ENCODE data around the gene CES3. TPM values are rescaled to one million over a fixed set of nuclear protein-coding genes. Genes with fewer than 3 reads are reported as not detected.
"Not testable (repeated sequence)": the region's sequence is repeated elsewhere in the genome, so short reads cannot be mapped to it uniquely, and the experiment has no call there.

CES3 gene
- total RNA-seq, 4 donors from 2014 or later = 1.5 to 7.1 (median 3.6) TPM

DNA sequence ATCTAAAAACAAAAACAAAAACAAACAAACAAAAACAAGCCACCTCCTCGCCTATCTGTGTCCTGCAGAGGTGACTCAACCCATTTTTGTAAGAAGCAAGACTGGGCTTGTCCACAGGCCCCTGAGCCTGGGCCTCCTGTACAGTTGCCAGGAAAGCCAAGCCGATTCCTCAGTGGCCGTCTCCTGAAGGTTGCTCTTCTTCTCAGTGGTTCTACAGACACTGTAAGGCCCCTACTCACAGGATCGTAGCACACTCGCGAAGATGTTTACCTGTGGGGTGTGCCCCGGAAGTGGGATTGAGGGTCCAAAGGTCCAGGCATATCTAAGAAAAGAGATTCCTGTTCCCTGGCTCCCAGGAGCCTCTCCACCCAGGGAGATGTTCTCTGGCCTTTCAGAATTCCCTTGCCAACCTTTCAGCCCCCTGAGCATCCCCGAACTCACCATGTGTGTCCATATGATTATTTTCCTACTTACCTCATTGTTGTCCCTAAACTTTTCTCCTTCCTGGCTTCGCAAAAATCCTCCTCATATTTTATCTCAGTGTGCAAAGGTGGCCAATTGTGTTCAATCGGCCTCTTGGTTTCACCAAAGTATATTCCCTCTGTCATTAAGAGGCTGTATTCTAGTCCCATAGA is 7.5 kb upstream of the CES3 start:
- 60 to 65% methylated on average over 10 of the region's 10 CpGs for WGBS, 2 donors
- Histone ChIP-seq H3K9me3 (no peaks in the 10 kb centered on the region), H3K4me1 (peaks cover 5 to 46% (median 16%) of the 10 kb centered on the region in 3 donors), H3K36me3 (no peaks in the 10 kb centered on the region), H3K27me3 (peaks cover 0 to 18% (median 0%) of the 10 kb centered on the region in 4 donors), H3K4me3 (no peak overlapping the region), H3K27ac (peak overlapping the region in 3 of 4 donors; percentile 11 to 68 (median 57))
- no peak for DNase-seq
- TF ChIP-seq POLR2A (IDR thresholded peaks at IDR 0.05) = no peak
- TF ChIP-seq, protein P1, sequence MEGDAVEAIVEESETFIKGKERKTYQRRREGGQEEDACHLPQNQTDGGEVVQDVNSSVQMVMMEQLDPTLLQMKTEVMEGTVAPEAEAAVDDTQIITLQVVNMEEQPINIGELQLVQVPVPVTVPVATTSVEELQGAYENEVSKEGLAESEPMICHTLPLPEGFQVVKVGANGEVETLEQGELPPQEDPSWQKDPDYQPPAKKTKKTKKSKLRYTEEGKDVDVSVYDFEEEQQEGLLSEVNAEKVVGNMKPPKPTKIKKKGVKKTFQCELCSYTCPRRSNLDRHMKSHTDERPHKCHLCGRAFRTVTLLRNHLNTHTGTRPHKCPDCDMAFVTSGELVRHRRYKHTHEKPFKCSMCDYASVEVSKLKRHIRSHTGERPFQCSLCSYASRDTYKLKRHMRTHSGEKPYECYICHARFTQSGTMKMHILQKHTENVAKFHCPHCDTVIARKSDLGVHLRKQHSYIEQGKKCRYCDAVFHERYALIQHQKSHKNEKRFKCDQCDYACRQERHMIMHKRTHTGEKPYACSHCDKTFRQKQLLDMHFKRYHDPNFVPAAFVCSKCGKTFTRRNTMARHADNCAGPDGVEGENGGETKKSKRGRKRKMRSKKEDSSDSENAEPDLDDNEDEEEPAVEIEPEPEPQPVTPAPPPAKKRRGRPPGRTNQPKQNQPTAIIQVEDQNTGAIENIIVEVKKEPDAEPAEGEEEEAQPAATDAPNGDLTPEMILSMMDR (IDR thresholded peaks at IDR 0.05) = no peak
- intact Hi-C loops (cut with DNase I) = no loop called here

DNA sequence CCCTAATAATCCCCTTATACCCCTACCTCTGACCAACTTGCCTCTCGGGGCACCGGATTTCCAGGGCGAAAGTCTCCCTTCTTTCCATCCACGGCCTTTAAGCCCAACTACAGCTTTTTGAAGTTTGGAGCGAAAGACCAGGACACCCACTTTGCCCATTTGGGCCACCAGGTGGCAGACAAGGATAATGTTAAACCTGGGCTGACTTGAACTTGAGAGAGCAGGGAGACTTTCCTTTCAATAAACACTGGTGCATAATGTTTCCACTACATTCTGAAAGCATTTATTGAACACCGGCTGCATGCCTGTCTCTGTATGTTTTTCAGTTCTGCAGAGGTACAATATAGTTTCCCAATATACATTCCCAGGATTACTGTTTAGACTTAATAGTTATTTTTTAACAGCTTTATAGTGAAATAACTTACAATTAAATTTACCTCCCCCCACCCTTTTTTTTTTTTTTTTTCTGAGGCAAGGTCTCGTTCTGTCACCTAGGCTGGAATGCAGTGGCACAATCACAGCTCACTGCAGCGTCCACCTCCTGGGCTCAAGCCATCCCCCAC is 6.9 kb upstream of the CES3 start:
- H3K4me1 ChIP-seq = peaks cover 0 to 41% (median 10%) of the 10 kb centered on the region in 3 donors
- H3K4me3 ChIP-seq = no peak overlapping the region
- H3K27ac ChIP-seq = peak overlapping the region in 3 of 4 donors; percentile 11 to 68 (median 48)
- WGBS, 2 donors = 8 to 15% methylated on average over 7 to 8 of the region's 8 CpGs
- intact Hi-C loops (cut with DNase I) = no loop called here
- no peaks in the 10 kb centered on the region for H3K36me3 ChIP-seq
- DNase-seq = no peak
- H3K27me3 ChIP-seq = peaks cover 0 to 15% (median 0%) of the 10 kb centered on the region in 4 donors
- no peaks in the 10 kb centered on the region for H3K9me3 ChIP-seq
- no peak for TF ChIP-seq POLR2A (IDR thresholded peaks at IDR 0.05)
- TF ChIP-seq, protein P1 (IDR thresholded peaks at IDR 0.05) = peak; percentile 84 to 90 (median 86)

DNA sequence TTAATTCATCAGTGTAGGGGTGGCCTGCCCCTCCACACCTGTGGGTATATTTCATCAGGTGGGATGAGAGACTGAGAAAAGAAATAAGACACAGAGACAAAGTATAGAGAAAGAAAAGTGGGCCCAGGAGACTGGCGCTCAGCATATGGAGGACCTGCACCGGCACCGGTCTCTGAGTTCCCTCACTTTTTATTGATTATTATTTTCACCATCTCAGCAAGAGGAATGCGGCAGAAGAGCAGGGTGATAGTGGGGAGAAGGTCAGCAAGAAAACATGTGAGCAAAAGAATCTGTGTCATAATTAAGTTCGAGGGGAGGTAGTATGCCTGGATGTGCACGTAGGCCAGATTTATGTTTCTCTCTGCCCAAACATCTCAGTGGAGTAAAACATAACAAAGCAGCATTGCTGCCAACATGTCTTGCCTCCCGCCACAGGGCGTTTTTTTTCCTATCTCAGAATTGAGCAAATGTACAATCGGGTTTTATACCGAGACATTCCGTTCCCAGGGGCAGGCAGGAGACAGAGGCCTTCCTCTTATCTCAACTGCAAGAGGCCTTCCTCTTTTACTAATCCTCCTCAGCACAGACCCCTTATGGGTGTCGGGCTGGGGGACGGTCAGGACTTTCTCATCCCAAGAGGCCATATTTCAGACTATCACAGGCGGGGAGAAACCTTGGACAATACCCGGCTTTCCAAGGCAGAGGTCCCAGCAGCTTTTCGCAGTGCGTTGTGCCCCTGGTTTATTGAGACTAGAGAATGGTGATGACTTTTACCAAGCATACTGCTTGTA is 5.5 kb upstream of the CES3 start:
- DNase-seq; H3K27ac ChIP-seq; H3K9me3 ChIP-seq; H3K36me3 ChIP-seq; H3K27me3 ChIP-seq; intact Hi-C loops (cut with DNase I); H3K4me3 ChIP-seq: not testable (repeated sequence)
- WGBS, 2 donors = 84 to 89% methylated on average over 17 of the region's 17 CpGs
- peaks cover 0 to 44% (median 9%) of the 10 kb centered on the region in 3 donors for H3K4me1 ChIP-seq

DNA sequence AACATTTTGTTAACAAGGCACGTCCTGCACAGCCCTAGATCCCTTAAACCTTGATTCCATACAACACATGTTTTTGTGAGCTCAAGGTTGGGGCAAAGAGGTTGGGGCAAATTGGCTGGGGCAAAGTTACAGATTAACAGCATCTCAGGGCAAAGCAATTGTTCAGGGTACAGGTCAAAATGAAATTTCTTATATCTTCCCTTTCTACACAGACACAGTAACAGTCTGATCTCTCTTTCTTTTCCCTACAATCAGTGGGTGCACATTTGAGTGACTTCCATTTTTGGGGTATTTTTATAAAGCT is 5.0 kb upstream of the CES3 start:
- H3K4me1 ChIP-seq = peaks cover 3 to 44% (median 14%) of the 10 kb centered on the region in 3 donors
- H3K27me3 ChIP-seq; intact Hi-C loops (cut with DNase I); H3K4me3 ChIP-seq; H3K36me3 ChIP-seq; H3K9me3 ChIP-seq; DNase-seq; H3K27ac ChIP-seq: not testable (repeated sequence)
- WGBS, 2 donors = 88% methylated on average over 1 of the region's 1 CpG

DNA sequence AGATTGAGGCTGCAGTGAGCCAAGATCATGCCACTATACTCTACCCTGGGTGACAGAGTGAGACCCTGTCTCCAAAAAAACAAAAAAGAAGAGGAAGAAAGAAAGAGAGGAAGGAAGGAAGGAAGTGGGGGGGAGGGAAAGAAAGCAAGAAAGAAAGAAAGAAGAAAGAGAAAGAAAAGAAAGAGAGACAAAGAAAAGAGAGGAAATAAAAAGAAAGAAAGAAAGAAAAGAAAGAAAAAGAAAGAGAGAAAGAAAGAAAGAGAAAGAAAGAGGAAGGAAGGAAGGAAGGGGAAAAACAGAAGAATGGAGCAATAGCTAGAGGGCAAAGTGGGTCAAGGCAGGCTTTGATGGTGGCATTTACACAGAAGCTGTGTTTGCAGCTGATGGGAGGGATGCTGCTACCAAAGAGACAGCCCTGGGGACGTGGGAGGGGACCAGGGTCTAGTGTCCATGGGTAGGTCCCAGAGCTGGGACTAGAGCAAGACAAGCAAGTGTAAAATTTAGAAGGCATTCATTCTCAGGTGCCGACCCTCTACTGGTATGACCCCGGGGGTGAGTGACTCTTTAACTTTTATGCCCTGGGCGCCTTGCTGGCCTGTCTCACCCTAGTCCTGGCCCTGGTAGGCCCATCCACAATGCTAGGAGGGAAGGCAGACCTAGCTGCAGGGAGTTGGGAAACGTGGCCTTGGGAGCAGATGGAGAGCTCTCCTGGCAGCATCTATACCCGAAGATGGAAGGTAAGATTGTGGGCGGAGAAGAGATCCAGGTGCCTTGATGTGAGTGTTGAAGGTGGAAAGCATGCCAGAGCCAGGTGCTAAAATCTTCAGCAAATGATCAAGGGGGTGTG is 2.0 kb upstream of the CES3 start:
- peaks cover 0 to 7% (median 0%) of the 10 kb centered on the region in 4 donors for H3K27me3 ChIP-seq
- intact Hi-C loops (cut with DNase I) = no loop called here
- H3K27ac ChIP-seq = no peak overlapping the region
- no peaks in the 10 kb centered on the region for H3K9me3 ChIP-seq
- DNase-seq = no peak
- H3K4me3 ChIP-seq = no peak overlapping the region
- 56 to 79% methylated on average over 7 of the region's 7 CpGs for WGBS, 2 donors
- TF ChIP-seq POLR2A (IDR thresholded peaks at IDR 0.05) = no peak
- TF ChIP-seq, protein P1 (IDR thresholded peaks at IDR 0.05) = no peak
- peaks cover 14 to 45% (median 26%) of the 10 kb centered on the region in 3 donors for H3K4me1 ChIP-seq
- H3K36me3 ChIP-seq = no peaks in the 10 kb centered on the region
